GM18511 (cell line): ENCODE data around the gene CA11.

Source experiments
- ATAC-seq: cut with Tn5 transposase; IDR thresholded peaks from one replicate; pipeline ENCODE4 v1.9.1; 2021; ENCODE audit warnings: mild to moderate bottlenecking, moderate library complexity; ENCODE audit not compliant: unreplicated experiment

Gene CA11

GRCh38 chr19:48588670-48589401 lies 57.2 kb downstream of the CA11 start:
- no peak for ATAC-seq
